ENCODE results near the gene RIT2. TPM values are rescaled to one million over a fixed set of nuclear protein-coding genes. Genes with fewer than 3 reads are reported as not detected.

The RIT2 gene
- total RNA-seq, 1 experiment from 2014 or later, result not detected

DNA sequence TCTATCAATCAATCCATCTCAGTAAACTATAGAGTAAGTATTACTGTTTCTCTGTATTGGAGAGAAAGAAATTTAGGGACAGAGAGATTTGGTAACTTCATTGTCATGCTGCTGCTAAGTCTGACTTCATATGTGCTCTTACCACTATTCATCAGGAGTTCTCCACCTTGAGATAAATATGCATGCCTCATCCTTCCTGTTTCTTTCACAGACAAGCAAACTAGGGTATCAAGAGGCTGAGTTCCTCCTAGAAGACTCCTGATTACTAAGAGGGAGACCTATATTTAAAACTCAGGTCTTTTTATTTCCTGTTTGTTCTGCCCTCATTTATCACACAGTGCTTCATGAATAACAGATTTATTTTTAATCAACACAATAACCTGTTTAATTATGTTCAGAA, 34.1 kb downstream of the RIT2 start:
- no peak for DNase-seq (ENCODE audit: low spot score)

DNA sequence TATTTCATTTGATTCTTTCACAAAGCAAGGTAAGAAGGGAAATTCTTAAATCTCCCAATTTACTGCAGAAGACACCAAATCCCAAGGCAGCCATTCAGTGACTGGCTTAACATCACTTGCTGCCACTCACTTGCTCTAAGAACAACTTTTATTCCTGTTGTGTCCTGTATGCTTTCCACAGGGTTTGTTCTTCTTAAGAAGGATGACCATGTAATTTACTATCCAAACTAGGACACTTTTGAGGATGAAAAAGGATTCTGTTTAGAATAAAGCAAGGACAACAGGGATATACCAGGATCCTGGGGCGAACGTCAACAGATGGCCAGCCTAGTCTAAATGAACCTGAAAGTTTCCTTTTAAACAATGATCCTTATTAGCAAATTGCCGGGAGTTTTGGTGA, 34.8 kb downstream of the RIT2 start:
- no peak for DNase-seq (ENCODE audit: low spot score)

DNA sequence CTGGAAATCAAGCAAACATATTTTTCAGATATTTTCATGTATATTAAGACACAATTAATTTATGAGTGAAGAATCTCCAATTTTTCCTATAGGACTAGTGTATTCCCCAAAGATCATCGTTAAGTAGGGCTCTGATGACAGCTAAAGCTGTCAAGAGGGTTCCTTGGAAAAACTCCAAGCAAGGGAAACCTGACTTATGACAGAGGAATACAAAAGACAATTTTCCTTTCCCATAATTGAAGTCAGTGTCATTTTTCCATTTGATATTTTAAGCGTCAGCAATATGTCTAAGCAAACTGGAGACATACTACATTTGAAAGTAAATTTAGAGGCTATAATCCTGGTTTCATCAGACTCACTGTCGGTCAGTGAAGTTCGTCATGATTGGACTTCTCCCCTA, 36.1 kb downstream of the RIT2 start:
- no peak for DNase-seq (ENCODE audit: low spot score)

DNA sequence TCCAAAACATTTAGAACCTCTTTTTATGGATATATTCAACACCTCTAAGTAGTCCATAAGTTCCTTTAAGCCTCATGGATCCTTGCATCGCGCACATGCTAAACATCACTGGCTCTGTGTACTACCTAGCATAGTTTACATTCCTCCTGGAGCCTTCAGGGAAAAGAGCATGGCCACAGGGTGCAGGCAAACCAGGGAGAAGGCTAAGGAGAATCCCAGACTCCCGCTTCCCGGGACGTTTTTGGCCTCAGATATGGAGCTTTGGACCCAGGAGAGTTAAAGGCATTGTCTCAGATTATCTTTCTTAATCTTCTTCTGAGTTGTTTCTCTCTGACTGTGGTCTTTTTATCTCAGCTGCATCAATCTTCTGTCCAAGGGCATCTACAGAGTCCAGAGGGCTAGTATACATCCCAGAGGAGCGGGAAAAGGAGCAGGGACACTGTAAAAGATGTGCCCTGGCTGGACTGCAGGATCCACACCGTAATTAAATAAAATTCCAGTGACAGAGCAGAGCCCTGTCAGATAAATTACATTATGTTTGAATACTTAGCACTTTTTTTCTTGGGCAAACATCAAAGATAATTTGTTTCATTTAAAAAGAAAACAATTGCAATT, 36.9 kb downstream of the RIT2 start:
- DNase-seq (ENCODE audit: low spot score), result no peak

DNA sequence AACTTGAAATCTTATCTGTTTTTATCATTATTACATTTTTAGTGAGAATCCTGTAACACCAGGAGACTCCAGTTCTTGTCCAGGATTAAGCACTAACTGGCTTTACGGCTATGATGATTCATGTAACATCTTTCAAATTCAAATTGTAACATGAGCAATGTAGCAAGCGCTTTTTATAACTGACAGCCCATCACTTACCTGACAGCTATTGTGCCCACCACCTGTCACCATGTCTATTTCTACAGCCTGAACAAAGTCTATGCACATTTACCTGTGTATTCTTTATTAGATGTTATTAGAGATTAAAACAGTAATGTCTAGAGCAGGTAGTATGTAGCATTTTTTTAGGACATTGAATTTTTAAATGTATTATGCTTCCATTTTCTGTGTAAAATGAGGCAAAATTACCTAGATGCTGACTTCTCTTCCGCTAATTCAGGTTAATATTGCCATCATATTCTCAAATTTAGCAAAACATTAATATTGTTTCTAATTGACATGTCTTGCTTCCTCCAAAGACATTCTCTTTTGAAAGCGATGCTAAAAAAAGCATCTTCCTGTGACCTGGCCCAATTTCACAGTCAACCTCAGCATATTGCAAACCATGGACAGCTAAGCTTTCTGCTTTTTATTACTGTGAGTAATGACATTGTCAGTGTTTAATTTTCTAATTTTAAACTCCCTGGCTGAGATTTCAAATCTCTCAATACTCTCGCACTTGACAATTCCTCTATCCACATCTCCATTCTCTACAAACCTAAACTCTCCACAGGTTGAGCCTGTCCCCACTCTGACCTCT, 37.8 kb downstream of the RIT2 start:
- DNase-seq (ENCODE audit: low spot score), result no peak

DNA sequence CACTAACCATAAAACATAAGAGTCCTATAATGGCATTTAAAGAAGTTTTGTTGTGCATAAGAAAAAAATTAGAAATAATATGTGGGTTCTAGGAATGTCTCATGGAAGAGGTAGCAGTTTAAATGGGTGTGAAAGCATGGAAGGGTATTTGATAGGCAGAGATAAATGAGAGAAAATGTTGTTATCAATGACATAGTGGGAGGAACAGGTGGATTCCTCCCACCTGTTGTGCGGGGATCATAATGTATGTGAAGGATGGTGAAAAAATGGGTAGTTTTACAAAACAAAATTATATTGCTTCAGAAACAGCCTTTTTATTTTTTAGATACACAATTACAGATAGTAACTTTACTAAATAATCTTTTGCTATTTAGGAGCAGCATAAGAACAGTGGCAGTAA, 41.7 kb downstream of the RIT2 start:
- DNase-seq (ENCODE audit: low spot score), result no peak

DNA sequence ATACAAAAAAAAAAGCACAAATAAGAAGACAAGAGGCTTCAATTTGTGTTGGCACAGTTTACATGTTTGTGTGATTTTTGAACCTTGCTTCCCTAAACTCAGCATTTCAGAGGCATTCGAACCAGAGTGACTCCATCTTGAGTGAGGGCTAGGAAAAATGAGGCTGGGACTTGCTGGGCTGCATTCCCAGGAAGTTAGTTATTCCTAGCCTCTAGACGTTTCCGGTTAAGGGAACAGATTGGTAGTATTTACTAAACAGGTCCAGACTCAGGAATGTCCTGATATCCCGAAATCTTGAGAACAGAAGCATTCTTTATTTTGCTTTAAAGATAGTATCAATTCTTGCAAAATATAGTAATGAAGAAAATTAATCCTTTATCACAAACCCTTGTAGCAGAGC, 46.7 kb downstream of the RIT2 start:
- no peak for DNase-seq (ENCODE audit: low spot score)

DNA sequence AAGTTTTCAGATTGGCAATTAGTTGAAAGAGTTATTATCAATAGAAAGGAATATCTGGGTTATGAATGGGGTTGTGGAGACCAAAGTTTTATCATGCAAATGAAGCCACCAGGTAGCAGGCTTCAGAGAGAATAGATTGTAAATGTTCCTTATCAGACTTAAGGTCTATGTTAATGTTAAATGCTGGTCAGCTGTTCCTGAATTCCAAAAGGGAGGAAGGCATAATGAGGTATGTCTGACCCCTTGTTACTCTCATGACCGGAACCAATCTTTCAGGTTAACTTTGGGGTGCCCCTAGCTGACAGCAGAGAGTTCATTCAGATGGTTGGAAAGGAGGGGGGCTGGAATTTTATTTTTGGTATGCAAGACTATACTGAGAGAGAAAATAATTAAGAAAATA, 47.9 kb downstream of the RIT2 start:
- no peak for DNase-seq (ENCODE audit: low spot score)

DNA sequence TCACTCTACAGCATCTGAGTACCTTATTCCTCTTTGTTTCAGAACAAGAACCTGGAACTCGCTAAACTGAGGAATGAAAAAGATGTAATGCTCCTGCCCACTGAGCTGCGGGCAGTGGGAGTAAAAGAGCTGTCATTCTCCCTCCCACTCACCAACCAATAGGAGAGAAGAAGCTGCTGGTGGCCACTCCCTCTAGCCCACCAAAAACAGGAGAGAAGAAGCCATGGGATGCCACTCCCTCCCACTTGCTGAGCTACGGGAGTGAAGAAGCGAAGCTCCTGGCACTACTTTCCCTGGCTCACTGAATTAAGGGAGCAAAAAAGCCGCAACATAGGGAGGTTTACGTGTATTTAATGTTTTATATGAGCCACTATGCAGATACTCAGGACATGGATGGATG, 53.7 kb downstream of the RIT2 start:
- DNase-seq (ENCODE audit: low spot score), result no peak

DNA sequence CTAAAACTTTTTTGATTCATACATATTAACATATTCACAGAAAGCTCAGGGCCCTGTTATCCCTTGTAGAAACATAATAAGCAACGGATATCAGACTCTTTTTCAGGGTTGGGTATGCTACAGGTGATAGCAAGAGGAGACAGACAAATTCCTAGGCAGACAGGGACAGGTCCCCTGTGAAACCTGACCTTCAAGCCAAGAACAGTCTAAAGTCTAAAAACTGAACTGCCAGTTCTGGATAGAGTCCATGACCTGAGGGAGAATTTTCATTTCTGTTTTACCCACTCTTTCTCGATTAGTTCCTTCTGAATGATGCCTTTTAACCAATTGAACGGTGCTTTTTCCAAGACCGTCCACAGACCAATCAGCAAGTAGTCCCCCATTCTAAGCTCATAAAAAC, 54.2 kb downstream of the RIT2 start:
- no peak for DNase-seq (ENCODE audit: low spot score)

DNA sequence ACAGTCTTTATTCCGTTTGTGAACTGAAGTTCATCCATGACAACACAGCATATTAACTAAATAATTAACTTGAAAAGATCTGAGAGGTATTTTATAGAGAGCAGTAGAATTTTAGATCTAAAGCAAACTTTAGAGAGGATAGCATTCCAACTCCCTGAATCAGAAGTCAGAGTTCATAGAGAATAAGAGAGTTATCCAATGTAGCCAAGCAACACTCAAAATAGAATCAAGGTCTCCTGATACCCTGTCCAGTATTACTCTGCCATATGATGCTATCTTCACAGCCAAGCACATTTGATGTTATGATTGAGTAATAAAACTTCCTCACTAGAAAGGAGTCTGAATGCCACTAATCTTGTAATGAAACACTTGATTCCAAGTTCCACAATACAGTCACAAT, 55.5 kb downstream of the RIT2 start:
- peak; percentile 48 for DNase-seq (ENCODE audit: low spot score)

DNA sequence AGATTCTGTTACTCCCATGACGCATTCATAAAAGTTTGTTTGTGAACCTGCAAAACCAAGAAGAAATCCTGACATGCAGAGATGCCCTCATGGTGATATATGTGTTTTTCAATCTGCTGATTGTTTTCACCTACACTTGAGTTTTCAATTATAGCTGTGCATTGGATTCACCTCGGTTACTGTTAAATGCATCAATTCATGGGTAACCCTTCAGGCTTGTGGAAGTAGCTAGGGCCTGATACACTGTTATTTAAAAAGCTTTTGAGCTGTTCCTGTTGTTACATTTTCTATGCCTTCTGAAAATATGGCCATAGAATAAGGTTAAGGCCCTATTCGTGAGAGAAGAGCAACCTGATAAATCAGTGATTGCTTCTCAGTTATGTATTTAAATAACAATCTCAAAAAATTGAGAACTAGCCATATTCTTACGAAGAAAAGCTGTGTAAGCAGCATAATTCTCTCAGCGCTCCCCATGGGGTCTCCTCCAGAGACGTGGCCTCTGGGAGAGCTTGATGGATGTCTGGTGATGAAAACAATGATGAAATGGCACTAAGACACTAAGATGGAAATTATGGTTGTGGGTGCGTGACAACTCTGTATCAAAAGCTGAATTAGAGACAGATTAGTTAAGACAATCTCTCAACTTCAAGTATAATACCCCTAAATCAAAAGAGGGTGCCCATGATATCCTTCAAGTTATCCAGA, 60.5 kb downstream of the RIT2 start:
- no peak for DNase-seq (ENCODE audit: low spot score)

DNA sequence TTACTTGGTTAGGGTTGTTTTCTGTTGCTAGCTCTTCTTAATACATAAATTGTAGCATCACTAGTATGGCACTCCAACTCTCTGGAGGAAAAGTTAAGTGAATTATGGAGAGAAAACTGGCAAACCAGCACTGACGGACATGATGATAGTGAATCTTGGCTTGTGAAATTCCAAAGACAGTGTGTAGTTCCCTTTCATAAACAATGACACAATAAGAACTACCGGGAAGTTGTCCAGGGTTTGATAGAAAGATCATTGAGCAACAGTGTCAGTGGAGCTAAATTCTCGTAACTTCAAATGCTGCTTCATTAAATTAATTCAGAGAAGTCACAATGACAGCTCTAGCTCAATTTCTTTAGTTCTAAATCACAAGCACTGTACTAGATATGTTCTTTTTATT, 66.5 kb downstream of the RIT2 start:
- DNase-seq (ENCODE audit: low spot score), result no peak

DNA sequence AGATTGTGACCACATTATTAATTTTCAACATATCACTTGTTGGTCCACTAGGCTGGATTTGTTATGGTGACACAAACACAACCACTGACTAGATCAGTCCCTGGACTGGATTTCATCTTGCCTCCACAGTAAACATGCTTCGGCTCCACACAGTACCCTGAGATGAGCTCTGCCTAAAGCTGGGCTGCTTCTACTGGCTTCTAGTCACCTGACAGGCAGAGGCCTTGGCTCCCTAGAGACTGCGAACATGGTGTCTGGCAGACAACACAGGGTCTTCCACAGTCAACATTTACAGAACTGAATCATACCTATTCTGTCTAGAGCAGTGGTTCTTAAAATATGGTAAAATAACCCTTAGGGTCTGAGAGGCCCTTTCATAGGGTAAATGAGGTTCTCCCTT, 69.2 kb downstream of the RIT2 start:
- no peak for DNase-seq (ENCODE audit: low spot score)

DNA sequence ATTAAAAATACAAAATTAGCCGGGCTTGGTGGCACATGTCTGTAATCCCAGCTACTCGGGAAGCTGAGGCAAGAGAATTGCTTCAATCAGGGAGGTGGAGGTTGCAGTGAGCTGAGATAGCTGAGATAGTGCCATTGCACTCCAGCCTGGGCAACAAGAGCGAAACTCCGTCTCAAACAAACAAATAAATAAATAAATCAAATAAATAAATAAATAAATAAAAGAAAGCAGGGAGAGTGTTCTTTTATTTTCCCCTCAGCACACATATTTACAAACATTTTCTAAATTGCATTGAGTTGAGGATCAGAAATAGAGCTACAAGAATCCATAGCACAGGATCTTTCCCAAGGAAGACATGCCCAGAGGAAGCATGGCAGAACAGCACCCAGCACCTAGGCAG, 71.9 kb downstream of the RIT2 start:
- DNase-seq (ENCODE audit: low spot score), result no peak

DNA sequence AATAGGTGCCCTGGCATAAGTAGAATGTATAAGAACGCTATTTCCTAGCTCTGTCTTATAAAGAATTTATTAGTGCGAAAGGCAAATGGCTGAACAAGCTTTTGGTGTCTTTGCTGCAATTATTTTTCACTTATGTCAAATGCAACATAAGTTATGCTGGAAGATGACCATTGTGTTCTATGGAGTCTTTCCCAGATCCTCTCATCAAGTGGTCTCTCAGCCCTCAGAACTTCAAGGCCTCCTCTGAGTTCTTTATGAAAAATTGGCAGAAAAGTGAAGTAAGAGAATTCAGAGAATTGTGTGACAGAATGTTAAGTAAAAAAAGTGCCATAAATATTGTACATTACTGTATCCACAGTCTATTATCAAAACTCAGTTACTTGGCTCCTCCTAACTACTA, 75.2 kb downstream of the RIT2 start:
- no peak for DNase-seq (ENCODE audit: low spot score)

DNA sequence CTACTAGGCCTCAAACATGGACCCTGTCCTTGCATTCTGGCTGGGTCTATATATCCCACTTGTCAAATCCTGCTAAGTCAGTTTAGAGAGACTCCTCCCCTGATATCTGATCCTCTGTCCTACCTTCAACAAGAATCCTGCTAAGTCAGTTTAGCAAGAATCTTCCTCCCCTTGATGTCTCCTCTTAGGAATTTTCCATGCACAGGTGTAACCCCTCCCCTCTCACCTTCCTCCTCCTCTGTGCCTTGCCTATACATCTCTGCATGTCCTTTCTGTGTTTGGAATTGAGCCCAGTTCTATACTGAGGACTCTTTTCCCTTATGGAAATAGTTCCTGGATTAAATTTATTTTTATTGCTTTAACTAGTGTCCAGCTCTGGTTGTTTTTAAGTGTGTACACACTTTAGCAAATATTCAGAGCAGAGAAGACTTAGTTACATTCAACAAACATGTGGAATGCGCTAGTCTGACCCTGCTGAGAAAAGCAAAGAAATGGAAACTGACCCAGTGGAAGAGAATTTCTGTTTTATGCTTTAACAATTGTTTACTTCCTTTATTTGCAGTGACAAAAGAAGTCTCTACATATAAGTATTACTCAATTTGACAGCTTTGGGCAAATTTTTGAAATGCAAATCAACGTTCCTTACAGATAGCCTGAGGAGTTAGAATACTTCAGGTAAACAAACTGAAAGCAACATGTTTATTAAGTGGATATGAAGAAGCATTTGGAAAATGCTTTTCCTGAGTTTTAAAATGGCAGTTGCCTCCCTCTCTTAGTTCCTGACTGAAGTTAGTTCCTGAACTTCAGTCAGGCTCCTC, 80.6 kb downstream of the RIT2 start:
- DNase-seq (ENCODE audit: low spot score), result peak; percentile 55

DNA sequence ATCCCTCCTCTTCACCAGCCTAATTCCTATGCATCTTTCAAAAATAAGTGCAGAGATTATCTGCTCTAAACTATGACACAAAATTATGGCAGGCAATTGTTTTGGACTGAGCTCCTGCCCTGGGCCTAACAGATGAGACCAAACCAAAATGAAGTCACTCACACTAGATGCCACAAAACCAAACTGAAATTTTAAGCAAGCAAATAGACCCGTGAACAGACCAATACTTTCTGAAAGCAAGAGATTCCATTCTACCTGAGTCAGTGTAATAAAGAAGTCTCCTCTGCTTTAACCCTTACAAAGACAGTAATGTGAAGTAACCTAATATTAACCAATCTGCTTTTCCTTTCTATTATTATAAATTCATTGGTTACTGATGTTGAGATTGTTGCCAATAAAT, 84.3 kb downstream of the RIT2 start:
- DNase-seq (ENCODE audit: low spot score), result no peak

DNA sequence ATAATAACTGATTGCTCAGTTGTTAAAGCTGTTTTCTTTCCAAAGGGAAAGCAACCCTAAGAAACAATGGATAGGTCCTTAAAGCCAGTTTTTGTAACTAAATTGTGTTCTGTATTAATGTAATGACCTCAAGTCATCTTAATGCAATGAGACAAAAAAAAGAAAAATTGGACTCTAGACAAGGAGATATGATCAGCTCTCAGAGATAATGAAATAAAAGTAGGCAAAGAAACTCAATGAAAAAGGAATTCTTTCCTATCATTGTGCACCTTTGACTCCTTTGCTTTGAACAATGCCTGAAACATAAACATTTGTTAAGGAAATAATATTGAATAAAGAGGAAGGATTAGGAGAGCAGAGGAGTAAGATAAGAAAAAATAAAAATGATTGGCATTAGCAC, 86.1 kb downstream of the RIT2 start:
- DNase-seq (ENCODE audit: low spot score), result no peak

DNA sequence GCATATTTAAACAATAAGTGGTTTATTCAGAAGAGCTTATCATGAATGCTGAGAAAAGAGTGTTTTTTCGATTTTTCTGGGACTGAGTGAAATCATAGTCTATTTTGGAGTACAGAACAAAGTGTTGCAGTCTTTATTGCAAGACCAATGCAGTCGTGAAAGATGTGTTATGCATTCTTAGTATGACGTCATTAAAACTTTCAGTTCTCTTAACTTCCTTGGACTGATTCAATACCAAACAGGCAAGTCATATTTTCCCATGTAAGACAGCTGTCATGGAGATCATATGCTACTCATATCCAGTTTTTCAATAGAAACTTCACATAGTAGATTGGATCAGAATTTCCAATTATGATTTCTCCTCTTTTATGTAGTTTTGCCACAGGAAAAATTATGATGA, 92.6 kb downstream of the RIT2 start:
- no peak for DNase-seq (ENCODE audit: low spot score)

DNA sequence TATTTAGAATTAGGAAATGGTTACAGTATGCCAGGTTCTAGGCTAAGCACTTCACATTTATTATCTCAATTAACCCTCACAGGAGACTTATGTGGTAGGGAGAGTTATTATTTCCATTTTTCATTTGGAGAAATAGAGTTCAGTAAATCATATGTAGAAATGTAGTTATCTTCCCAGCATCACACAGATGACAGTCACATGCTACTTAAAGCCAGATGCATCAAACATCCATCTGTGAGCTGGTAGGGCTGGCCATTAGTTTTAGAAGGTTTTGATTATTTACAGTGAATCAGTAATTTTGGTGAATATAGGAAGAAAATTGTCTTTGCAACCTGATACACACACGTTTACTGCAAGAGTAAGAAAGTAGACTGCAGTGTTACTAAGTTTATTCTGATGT, 97.9 kb downstream of the RIT2 start:
- no peak for DNase-seq (ENCODE audit: low spot score)

DNA sequence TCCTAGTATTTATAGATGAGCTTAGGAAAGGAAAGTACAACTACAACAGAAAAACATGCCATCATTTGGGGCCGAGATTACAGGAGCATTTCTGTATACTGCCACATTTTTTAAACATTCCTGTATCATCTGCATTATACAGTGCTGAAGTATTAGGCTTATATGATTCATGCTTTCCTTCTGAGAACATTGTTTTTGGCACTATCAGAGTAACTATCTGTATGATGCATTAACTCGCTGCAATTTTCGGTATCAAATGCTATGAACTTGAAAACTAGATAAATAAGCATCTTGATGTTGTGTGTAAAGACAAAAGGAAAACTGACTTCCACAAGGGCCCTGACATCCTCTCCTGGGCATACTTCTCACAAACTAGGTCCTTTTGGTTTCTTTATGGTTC, 102.0 kb downstream of the RIT2 start:
- no peak for DNase-seq (ENCODE audit: low spot score)

All from HT-29 (cell line).